Ramos (cell line): ENCODE data around the gene CASZ1.

Experiments
- in situ Hi-C: fragments of 300-500 bp; cut with MboI; formaldehyde crosslinking; loops from one replicate; pipeline ENCODE4 v1.14.3; 2022; ENCODE audit warnings: low sequenced_read_pairs; ENCODE audit not compliant: unreplicated experiment

The CASZ1 gene

DNA sequence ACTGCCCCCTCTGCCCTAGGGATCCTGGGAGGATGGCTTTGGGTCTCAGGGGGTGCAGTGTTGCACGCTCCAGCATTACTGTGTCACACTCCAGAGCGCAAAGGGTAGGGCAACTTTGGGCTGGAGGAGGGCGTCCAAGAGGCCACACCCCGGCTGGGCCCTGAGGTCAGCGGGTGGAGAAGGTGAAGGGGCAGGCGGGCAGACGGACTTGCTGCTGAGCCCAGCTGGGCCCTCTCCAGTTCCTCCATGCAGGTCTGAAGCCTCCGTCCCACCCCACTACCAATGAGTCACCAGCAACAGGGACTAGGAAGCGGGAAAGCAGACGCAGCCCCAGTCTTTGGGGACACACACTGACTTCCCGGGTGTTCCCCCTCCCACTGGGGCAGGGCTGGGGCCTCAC, 116.0 kb downstream of the CASZ1 start:
- in situ Hi-C loops: loop anchor here (25.0 kb wide), 1 partner anchor 182 kb away; no protein-coding TSS in a partner anchor

DNA sequence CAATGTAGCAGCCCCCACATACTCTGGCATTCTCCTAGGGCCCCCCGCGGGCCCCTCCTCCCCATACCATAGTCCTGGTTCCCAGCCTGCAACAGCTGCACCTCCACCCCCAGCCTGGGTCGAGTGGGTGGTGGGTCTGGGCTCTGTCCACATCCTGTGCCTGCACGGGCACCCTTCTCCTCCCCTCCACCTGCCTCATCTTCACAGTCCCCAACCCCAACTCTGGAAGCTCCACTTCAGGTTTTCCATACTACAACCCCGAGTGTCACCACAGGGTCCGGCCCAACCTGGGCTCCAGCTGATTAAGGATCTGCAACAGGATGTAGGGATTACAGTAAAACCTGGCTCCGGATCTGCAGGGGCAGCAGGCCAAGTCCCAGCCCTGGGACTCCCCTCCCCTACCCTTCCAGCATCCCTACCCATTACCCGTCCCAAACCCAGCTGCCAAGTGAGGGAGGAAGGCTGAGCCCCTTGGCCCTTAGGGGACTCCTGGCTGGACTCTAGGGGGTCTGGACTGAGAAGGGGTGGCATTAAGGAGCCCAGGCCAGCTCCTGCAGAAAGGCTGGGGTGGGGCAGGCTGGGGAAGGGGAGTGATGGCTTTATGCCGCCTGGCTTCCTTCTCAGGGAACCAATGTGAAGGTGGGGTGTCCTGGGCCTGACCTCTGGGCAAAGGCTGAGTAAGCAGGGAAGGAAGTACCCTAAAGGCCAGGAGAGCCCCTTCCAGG, 116.8 kb downstream of the CASZ1 start:
- in situ Hi-C loops: loop anchor here (25.0 kb wide), 1 partner anchor 183 kb away; no protein-coding TSS in a partner anchor

DNA sequence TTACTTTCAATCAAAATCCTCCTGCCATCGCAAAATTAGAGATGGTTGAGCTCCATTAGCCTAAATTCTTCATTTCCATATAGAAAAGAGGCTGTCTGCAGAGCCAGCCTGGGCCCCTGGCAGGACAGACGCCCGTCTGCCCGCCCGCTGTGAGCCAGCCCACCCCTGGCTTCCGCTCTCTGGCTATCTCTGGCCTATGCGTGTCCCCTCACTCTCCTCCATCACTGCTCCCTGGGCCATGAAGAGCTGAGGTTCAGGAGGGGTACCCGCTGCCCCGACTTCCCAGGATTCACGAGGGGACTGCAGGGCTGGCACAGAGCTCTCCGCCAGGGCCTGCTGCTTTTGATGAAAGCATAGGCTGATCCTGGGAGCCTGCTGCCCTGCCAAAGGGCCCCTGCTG, 117.6 kb downstream of the CASZ1 start:
- in situ Hi-C loops: loop anchor here (25.0 kb wide), 1 partner anchor 183 kb away; no protein-coding TSS in a partner anchor

DNA sequence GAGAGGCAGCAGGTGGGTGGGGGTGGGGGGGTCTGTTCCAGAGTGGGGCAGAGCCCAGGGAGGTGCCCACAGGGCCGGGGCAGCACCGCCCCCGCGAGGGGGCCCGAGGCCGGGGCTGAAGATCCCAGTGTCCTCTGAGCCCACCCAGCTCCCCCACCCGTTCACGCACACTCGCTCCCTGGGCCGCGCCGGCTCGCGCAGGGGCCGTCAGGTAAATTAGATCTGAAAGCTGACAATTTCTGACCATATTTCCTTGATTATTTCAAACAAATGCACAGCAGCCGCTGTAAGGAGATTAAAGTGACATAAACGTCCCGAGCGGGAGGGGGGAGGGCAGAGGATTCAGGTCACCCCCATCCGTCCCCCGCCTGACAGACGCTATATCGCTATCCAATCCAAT, 118.0 kb downstream of the CASZ1 start:
- in situ Hi-C loops: loop anchor here (25.0 kb wide), 1 partner anchor 184 kb away; no protein-coding TSS in a partner anchor

DNA sequence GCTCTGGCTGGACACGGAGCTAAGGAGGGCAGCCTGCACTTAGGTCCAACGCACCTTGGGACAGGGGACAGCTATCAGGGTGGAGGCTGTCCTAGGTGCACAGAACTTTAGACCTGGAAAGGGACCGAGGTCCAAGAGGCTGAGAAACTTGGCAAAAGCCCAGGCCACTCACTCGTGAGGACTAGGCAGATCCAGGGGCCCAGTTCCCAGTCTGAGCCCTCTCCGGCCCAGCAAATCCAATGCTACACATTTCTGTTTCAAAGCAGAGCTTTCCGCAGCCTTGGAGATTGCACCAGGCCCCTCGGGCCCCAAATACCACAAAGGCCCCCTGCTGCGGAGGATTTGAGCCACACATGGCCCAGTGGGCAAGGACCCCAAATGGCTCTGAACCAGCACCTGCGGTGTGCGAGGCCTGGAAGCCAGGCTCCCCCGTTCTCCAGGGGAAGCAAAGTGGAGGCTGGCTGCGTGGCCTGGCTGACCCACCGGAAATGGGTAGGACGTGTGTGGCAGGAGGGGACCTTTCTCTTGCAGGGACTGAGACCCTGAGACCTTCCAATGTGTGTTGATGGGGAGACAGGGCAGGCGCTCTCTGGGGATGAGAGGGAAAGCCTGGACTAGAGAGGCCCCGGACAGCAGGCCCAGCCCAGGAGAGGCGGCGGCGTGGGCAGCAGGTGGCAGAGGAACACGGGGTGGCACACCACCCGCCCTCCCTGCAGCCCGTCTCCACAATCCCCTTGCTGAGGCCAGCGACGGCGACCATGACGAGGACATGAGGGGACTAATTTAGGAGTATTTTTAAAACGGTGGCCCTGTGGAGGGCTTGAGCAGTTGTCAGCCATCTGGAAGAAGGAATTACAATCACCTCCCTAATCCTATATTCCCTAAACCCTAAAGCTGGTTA, 118.7 kb downstream of the CASZ1 start:
- in situ Hi-C loops: loop anchor here (25.0 kb wide), 1 partner anchor 185 kb away; no protein-coding TSS in a partner anchor

DNA sequence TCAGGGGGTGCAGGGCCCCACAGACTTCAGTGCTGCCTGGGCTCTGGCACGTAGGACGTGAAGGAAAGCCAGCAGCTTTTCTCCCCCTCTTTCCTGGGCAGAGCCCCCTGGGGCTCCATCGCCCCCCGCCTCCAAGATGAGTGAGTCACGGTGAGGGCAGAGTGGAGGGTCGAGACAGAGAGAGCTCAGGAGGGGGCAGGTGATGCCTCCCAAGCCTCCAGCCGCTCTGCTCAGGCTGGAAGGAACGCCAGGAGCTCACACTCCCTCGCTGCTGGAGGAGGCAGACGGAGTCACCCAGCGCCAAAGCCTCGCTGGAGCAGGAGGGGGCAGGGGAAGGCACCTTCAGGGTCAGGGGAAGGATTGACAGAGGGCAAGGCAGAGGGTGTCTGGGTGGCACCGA, 119.5 kb downstream of the CASZ1 start:
- in situ Hi-C loops: loop anchor here (25.0 kb wide), 1 partner anchor 185 kb away; no protein-coding TSS in a partner anchor

DNA sequence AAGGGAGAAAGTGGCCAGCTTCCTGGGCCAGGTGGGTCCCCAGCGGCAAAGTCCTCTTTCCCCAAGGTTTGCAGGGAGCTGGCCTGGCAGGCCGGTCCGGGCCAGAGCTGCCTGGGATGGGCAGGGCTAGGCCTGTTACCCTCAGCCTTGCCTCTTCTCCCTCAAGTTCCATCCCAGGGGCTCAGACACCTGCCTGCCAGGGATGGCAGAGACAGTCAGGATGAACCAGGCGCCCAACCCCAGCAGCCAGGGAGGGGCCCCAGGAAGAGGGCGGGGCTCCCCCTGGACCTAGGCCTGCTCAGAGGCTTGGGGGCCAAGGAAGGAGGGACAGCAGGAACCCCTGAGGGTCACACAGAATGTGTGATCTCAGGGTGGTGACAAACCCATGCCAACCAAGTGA, 120.6 kb downstream of the CASZ1 start:
- in situ Hi-C loops: loop anchor here (25.0 kb wide), 1 partner anchor 186 kb away; no protein-coding TSS in a partner anchor

DNA sequence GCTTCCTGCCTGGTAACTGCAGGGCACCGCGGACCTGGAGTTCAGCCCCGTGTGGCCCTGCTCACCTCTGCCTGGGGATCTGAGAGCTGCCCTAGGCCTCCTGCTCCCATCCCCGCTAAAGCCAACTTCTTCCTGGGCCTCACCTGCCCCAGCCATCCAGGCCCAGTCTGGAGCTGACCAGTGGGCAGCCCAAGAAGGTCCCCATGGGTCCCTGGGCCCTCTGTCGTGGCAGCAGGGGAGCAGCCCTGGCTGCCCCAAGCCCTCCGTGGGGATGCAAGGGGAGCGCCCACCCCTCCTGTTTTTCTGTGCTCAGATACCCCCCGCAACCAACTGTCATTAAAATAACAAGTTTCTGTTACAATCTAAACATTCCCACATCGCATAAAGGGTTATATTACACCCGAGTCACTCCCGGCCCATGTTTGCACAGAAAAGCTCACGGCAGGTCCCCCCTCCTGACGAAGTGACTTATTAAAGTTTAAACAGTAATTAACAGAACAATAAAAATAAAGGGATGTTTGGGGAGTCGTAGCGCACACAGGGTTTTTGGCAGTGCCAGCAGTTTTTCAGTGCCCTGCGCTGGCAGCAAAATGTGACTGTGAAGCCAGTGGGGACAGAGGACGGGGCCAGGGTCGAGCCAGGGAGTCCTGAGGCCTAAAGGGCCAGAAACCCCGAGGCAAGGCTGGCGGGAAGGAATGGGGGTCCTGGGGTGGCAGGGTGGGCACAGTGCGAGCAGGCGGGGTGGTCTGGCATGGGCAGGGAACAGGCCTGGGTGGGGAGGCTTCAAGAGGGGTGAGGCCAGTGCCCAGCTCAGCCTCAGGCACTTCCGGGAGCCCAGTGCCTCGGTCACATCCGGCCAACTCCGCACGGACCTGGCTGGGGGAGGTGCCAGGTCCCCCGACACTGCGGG, 121.5 kb downstream of the CASZ1 start:
- in situ Hi-C loops: loop anchor here (25.0 kb wide), 1 partner anchor 187 kb away; no protein-coding TSS in a partner anchor

DNA sequence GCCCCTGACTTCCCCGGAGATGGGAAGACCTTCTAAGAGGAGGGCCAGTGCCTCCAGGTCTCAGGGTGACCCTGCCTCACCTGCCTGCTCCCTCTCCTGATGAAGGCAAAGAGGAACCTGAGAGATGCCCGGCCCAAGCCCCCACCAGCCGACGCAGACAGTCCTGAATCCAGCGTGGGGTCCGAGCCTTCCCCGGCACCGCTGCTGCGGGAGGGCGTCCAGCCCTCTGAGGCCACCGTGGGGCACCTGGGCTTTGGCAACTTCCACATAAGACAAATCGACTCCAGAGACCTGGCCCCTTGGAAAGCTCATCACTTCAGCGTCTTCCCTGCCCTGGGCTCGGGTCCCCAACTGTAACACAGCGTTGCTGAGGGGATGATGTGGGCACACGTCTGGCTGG, 122.2 kb downstream of the CASZ1 start:
- in situ Hi-C loops: no loop called here

DNA sequence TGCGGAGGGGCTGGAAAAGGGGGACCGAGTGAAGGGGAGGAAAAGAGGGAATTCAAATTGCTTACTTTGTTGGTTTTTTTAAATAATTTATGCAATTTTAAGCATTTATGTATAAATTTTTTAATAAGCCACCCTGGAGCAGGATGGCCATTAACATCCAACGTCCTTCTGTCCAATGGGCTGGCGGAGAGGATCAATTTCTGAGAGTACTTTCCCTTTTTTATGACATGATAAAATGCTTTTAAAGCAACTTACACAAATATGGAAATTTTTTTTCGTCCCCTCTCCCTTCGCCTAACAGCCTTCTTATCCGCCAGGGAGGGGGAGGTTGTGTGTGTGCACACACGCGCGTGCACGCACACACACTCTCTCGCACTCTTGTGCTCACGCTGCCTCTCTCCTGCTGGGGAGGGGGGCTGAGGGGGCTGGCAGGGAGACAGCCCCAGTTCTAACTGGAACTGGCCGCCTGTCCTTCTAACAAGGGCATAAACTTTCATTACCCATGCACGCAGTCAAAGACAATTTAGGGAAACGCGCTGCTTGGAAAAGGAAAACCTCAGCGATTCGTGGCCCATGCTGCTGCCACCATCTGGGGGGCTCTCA, 123.2 kb downstream of the CASZ1 start:
- in situ Hi-C loops: no loop called here

DNA sequence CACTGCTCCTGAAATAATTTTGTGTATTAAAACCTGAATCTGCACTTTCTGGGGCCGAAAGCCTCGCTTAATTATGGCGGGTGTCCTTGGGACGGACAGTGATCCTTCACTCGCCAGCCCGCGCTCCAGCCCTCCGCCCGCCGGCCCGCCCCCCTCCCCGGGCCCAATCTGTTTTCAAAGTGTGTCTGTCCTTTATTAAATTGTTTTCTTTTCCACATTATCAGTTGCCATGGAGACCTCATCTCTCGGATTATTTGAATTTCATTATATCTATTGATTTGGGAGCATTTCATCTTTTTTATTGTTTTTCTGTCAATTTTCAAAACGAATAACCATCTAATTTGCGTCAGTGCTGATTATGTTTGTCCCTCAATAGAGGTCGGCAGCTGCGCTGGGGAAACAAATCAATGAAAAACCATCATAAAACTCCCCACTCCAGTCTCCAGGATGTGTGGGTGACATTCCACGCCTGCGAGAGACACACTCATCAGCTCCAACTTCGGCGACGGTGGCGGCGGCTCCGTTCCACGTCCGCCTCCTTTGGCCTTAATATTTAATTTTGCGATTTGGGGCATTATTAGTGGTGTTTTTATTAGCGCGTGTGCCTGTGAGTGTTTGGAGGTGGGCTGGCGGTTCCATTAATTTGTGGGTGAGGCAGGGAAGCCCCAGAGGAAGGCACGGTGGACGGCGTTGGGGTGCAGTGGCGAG, 123.9 kb downstream of the CASZ1 start:
- in situ Hi-C loops: no loop called here

DNA sequence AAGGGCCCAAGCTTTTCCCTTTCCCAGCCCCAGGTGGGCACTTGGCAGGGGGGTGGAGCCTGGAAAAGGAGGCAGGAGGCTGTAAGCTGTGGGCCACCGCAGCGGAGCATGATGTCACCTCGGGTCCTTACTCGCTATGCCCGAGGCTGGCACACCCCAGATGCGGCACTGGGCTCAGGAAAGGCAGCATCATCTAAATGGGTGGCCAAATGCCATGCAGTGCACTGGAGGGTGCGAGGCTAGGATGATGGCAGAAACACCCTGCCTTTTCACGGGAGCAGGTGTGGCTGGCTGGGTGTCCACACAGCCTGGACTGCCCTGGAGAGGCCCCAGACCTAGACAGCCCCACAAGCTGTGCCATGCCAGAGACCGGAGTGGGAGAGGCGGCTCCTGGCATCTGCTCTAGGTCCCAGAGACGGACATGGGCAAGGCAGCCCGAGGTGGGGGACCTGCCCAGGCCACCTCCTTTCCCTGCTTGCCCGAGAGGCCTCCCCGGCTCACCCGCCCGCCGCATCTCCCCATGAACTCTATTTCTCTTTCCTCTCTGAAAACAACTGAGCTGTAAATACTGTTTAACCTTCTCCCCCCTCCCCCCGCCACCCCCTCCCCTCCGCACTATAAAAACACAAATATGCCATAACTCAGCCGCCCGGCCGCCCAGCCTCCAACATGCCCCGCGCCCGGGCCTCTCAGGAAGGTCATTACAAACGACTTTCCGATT, 124.7 kb downstream of the CASZ1 start:
- in situ Hi-C loops: no loop called here

DNA sequence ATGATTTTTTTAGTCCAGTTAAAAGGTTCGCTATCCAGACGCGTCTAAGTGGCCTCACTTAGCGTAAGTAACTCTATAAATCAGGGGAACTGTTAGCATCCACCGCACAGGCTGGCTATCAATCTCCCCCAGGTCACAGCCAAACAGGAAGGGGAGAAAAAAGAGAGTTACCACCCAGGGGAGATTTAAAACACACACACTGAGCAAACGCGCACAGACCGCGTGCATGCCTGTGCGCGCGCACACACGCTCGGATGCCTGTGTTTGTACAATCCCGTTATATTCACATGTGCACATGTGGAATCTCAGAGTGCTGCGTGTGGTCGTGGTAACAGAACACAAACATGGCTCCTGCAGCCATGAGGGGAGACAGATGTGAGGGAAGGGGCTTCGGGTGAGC, 125.4 kb downstream of the CASZ1 start:
- in situ Hi-C loops: no loop called here

DNA sequence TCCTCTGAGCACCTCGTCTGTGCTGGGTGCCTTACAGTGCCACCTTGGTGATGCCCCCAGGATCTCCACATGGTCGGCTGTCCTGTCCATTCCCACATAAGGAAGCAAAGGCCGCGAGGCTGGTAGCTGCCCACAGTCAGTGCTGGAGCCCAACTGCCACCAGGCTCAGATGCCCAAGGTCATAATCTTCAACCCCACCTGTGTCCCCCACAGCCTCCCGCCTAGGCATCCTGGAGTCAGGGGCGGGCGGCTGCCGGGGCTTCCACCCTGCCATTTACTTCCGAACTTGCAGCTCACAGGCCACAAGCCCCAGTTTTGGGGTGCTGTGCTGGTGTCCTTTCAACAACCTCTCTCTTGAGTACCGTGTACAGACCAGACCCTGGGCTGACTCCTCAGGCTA, 126.3 kb downstream of the CASZ1 start:
- in situ Hi-C loops: no loop called here

DNA sequence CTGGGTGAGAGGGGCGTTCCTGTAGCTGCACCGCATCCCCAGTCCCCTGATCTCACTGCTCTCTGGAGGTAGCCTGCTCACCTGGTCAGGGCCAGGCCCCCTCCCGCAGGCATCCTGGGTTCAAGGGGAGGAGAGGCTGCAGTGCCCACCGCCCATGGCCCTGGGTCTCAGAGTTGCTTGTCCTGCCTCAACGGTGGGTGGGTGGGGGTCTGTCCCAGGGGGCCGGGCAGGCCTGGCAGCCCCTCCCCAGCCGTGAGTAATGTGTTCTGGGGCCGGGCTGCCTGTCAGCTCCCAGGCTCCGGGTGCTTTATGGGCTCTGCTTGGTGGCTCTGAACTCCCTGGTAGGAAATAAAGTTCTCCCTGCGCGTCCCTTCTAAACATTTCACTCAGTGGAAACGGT, 126.9 kb downstream of the CASZ1 start:
- in situ Hi-C loops: no loop called here

DNA sequence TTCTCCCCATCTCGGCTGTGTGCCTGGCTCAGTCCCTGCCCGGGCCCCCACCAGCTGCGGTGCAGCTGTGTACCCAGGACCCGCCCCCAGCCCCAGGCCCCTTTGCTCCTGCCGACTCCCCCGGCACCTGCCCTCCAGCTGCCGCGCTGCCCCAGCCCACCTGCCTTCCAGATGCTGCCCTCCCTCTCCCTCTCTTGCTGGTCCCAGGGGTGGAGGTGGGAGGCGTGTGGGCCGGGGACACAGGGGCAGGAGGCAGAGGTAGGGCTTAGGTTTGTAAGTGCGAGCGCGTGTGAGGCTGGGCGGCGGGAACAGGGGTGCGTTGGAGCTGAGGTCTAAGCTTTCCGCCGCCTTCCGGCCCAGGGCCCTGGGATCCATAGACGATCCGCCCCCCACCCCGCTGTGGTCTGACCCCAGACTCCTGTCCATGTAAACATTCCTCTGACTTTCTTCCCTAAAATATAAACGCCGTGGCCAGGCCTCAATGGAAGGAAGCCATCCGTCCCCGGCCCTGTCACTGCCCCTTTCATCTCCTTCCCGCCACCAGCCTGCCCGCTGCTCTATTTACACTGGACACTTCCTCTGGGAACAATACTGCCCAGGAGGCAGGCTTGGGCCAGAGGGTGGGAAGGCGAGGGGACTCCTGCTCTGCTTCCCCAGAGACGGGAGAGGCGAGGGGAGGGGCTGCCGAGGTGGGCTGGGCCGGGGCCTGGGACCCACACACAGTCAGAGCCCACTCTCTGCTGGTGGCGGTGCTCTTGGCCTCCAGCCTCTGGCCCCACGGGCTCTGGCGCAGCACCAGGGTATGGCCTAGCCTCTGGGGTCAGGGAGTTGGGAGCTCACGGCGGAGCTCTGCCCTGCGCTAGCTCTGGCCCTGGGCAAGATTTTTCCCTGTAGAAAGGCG, 128.3 kb downstream of the CASZ1 start:
- in situ Hi-C loops: no loop called here
